ENCODE results near the gene ABCC10. TPM values are rescaled to one million over a fixed set of nuclear protein-coding genes. Genes with fewer than 3 reads are reported as not detected.
"Not testable (repeated sequence)": the region's sequence is repeated elsewhere in the genome, so short reads cannot be mapped to it uniquely, and the experiment has no call there.

The ABCC10 gene
- total RNA-seq, 1 donor from 2014 or later, result 22.0 TPM

GRCh38 chr6:43408259-43408658 lies 19.1 kb upstream of the ABCC10 start:
- no peak for DNase-seq

- DNase-seq, result not testable (repeated sequence)
Measured at GRCh38 chr6:43410776-43411175, 16.6 kb upstream of the ABCC10 start.

- DNase-seq, result no peak
Measured at GRCh38 chr6:43412541-43412940, 14.8 kb upstream of the ABCC10 start.

GRCh38 chr6:43413002-43413401 lies 14.3 kb upstream of the ABCC10 start:
- no peak for DNase-seq

- not testable (repeated sequence) for DNase-seq
Measured at GRCh38 chr6:43415275-43415674, 12.1 kb upstream of the ABCC10 start.

- DNase-seq, result no peak
Measured at GRCh38 chr6:43416935-43417334, 10.4 kb upstream of the ABCC10 start.

GRCh38 chr6:43420012-43420709 lies 7.2 kb upstream of the ABCC10 start:
- no peak for DNase-seq

GRCh38 chr6:43421831-43422230 lies 5.5 kb upstream of the ABCC10 start:
- no peak for DNase-seq

GRCh38 chr6:43425083-43425482 lies 2.3 kb upstream of the ABCC10 start:
- DNase-seq, result not testable (repeated sequence)

- no peak for DNase-seq
Measured at GRCh38 chr6:43426928-43427405, 374 bp upstream of the ABCC10 start.

- DNase-seq, result no peak
Measured at GRCh38 chr6:43428112-43428570, 800 bp downstream of the ABCC10 start.

GRCh38 chr6:43428874-43429273 lies 1.5 kb downstream of the ABCC10 start:
- no peak for DNase-seq

GRCh38 chr6:43432009-43432945 lies 4.9 kb downstream of the ABCC10 start:
- no peak for DNase-seq

GRCh38 chr6:43433148-43433547 lies 5.8 kb downstream of the ABCC10 start:
- DNase-seq, result no peak

GRCh38 chr6:43434001-43434840 lies 6.9 kb downstream of the ABCC10 start:
- no peak for DNase-seq

GRCh38 chr6:43434943-43435342 lies 7.6 kb downstream of the ABCC10 start:
- no peak for DNase-seq

- no peak for DNase-seq
Measured at GRCh38 chr6:43435682-43436437, 8.5 kb downstream of the ABCC10 start.

GRCh38 chr6:43436577-43437282 lies 9.4 kb downstream of the ABCC10 start:
- no peak for DNase-seq

GRCh38 chr6:43437700-43438099 lies 10.4 kb downstream of the ABCC10 start:
- no peak for DNase-seq

GRCh38 chr6:43442935-43443334 lies 15.6 kb downstream of the ABCC10 start:
- DNase-seq, result no peak

- no peak for DNase-seq
Measured at GRCh38 chr6:43444036-43444435, 16.7 kb downstream of the ABCC10 start.
